ENCODE measurements around the gene ATRNL1.

DNA sequence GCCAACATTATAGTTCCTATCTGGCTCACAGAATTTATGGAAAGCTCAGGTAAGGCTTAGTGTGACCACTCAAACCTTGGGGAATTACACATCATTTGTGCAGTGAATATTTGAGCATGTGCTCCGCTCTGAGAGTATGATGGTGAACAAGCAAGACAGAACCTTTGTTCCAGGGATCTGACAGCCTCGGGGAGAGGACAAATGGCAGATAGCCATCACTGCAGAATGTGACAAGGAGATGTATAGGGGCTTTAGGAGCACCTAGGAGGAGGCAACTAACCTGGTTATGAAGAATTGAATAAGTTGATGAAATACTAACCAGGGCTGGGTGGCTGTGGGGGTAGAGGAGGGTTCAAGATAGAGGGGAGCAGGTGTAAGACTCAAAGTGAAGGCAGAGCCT is 889.4 kb downstream of the ATRNL1 start:
- TF ChIP-seq, protein P1, sequence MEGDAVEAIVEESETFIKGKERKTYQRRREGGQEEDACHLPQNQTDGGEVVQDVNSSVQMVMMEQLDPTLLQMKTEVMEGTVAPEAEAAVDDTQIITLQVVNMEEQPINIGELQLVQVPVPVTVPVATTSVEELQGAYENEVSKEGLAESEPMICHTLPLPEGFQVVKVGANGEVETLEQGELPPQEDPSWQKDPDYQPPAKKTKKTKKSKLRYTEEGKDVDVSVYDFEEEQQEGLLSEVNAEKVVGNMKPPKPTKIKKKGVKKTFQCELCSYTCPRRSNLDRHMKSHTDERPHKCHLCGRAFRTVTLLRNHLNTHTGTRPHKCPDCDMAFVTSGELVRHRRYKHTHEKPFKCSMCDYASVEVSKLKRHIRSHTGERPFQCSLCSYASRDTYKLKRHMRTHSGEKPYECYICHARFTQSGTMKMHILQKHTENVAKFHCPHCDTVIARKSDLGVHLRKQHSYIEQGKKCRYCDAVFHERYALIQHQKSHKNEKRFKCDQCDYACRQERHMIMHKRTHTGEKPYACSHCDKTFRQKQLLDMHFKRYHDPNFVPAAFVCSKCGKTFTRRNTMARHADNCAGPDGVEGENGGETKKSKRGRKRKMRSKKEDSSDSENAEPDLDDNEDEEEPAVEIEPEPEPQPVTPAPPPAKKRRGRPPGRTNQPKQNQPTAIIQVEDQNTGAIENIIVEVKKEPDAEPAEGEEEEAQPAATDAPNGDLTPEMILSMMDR (IDR thresholded peaks at IDR 0.05) = no peak
- TF ChIP-seq EP300 (IDR thresholded peaks at IDR 0.05) (no peak), POLR2AphosphoS5 (IDR thresholded peaks at IDR 0.05) (no peak), POLR2A (IDR thresholded peaks at IDR 0.05) (no peak)

All from suprapubic skin (tissue), 4 donors.